Chondrocyte (in vitro differentiated cells): ENCODE measurements around the gene SSU72. TPM values are rescaled to one million over a fixed set of nuclear protein-coding genes. Genes with fewer than 3 reads are reported as not detected.
A peak's percentile ranks its signal among the peaks of the same experiment; 100 is the strongest.

ENCODE experiments used
- DNase-seq: peaks from one replicate; pipeline ENCODE4 v3.0.0; 2021; ENCODE audit warnings: mixed read lengths, low spot score
- H3K27ac Mint-ChIP-seq: one replicate; pipeline ENCODE4 v1.8.0; 2021; ENCODE audit warnings: mild to moderate bottlenecking, moderate library complexity, mixed read lengths; ENCODE audit not compliant: unreplicated experiment
- H3K27me3 Mint-ChIP-seq: 2 replicates; pipeline ENCODE4 v1.8.0; 2021; ENCODE audit warnings: low read depth, mixed read lengths
- H3K36me3 Mint-ChIP-seq: 2 replicates; pipeline ENCODE4 v1.8.0; 2021; ENCODE audit warnings: low read depth, mixed read lengths
- H3K4me1 Mint-ChIP-seq: 2 replicates; pipeline ENCODE4 v1.8.0; 2021; ENCODE audit warnings: low read depth, mild to moderate bottlenecking, mixed read lengths
- H3K4me3 Mint-ChIP-seq: one replicate; pipeline ENCODE4 v1.8.0; 2021; ENCODE audit warnings: mild to moderate bottlenecking, moderate library complexity, mixed read lengths; ENCODE audit not compliant: unreplicated experiment
- H3K9me3 Mint-ChIP-seq: 2 replicates; pipeline ENCODE4 v1.8.0; 2021; ENCODE audit warnings: low read depth, mixed read lengths
- total RNA-seq: library from RNA; stranded (reverse); gene quantifications from 3 replicates; pipeline ENCODE4 v1.2.1, GENCODE V29; 2021
- TF ChIP-seq, protein P1 (sequence below): fragments of 200-600 bp; sonication (generic); IDR thresholded peaks from 2 replicates; pipeline ENCODE4 v1.5.0; 2021; ENCODE audit warnings: antibody characterized with exemption, mild to moderate bottlenecking, moderate library complexity

The SSU72 gene
- total RNA-seq, 1 donor from 2014 or later = 99.7 TPM

- peaks cover 26% of the 10 kb centered on the region for H3K4me1 Mint-ChIP-seq
- DNase-seq = no peak
- peaks cover 2% of the 10 kb centered on the region for H3K36me3 Mint-ChIP-seq
- peak overlapping the region; percentile 57 for H3K27ac Mint-ChIP-seq
- TF ChIP-seq, protein P1, sequence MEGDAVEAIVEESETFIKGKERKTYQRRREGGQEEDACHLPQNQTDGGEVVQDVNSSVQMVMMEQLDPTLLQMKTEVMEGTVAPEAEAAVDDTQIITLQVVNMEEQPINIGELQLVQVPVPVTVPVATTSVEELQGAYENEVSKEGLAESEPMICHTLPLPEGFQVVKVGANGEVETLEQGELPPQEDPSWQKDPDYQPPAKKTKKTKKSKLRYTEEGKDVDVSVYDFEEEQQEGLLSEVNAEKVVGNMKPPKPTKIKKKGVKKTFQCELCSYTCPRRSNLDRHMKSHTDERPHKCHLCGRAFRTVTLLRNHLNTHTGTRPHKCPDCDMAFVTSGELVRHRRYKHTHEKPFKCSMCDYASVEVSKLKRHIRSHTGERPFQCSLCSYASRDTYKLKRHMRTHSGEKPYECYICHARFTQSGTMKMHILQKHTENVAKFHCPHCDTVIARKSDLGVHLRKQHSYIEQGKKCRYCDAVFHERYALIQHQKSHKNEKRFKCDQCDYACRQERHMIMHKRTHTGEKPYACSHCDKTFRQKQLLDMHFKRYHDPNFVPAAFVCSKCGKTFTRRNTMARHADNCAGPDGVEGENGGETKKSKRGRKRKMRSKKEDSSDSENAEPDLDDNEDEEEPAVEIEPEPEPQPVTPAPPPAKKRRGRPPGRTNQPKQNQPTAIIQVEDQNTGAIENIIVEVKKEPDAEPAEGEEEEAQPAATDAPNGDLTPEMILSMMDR = no peak
- H3K27me3 Mint-ChIP-seq = no peaks in the 10 kb centered on the region
- no peak overlapping the region for H3K4me3 Mint-ChIP-seq
- H3K9me3 Mint-ChIP-seq = no peaks in the 10 kb centered on the region
Measured at GRCh38 chr1:1554550-1554925, 20.1 kb downstream of the SSU72 start.

GRCh38 chr1:1553821-1554494 lies 20.7 kb downstream of the SSU72 start:
- H3K4me1 Mint-ChIP-seq = peaks cover 26% of the 10 kb centered on the region
- H3K4me3 Mint-ChIP-seq = no peak overlapping the region
- H3K27me3 Mint-ChIP-seq = no peaks in the 10 kb centered on the region
- H3K36me3 Mint-ChIP-seq = peaks cover 2% of the 10 kb centered on the region
- H3K9me3 Mint-ChIP-seq = no peaks in the 10 kb centered on the region
- no peak overlapping the region for H3K27ac Mint-ChIP-seq
- no peak for DNase-seq
- TF ChIP-seq, protein P1 = no peak

GRCh38 chr1:1552263-1552639 lies 22.4 kb downstream of the SSU72 start:
- Mint-ChIP-seq H3K4me3 (no peak overlapping the region), H3K27me3 (no peaks in the 10 kb centered on the region), H3K36me3 (peaks cover 2% of the 10 kb centered on the region), H3K9me3 (no peaks in the 10 kb centered on the region), H3K27ac (no peak overlapping the region), H3K4me1 (peaks cover 26% of the 10 kb centered on the region)
- TF ChIP-seq, protein P1 = no peak
- no peak for DNase-seq

DNA sequence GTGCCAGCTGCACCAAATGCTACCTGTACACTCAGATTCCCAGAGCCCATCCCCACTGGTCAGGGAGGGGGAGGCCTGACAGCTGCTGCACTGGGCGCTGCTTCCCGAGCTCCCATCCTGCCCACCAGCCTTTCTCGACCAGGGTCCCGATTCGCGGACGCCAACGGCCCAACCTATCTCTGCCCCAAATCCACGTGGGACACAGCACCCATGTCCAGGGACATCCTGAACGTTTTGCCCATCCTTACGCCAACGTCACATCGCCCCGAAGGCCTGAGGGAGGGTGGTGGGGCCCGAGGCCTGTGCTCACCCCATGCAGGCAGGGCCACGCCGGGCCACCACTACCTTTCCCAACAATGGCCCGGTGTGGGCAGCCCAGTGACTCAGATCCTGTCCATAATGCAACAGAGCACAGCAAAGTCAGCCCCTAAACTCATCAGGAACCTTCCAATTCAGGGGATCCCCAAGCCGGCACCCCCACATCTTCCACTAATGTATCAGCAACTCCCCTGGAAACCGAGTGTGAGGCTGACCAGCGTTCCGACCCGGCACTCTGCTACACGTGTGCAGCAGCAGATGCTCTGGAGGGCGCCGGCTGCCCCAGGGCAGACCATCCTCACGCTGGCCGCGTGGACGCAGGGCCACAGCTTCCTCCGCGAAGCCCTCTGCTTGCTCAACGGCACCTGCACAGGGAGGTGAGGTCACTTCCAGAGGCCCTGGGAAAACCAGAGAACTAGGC lies 23.0 kb downstream of the SSU72 start:
- TF ChIP-seq, protein P1 = no peak
- Mint-ChIP-seq H3K4me1 (peaks cover 26% of the 10 kb centered on the region), H3K9me3 (no peaks in the 10 kb centered on the region), H3K27me3 (no peaks in the 10 kb centered on the region), H3K4me3 (no peak overlapping the region), H3K27ac (peak overlapping the region; percentile 17), H3K36me3 (peaks cover 2% of the 10 kb centered on the region)
- no peak for DNase-seq

DNA sequence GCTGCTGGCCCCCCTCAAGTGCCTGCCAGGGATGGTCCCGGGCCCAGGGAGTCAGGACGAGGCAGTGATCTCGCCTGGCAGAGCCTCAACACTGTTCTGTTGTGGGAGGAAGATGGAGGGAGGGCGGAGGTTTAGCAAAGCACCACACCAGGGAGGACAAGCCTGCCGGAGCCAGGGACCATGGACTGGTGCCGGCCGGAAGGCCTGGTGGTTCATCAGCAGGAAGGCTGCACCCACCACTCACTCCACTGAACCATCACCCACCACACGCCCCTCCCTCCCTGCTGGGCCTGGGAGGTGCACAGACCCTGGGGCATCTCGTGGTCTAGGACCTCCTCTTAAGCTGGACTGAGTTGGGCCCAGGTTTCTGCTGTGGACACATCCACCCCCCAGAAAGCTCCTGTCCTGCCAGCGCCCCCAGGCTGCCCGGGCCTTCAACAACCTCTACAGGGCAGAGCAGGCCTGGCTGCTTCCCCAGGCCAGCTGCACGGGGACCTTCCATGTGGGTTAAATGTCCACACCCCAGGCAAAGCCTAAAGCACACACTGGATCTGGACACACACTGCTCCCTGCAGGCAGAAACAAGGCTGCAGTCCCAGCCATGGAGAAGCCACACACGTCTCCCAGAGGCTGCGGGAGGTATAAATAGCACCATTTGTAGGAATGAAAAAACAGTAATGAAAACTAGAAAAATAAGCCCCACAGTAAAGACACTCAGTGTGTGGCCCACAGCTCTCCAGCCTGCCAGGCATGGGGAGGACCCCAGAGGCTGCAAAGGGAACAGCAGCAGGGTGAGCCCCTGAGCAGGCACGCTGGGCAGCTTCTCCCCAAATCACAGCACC lies 23.9 kb downstream of the SSU72 start:
- peak overlapping the region; percentile 76 for H3K27ac Mint-ChIP-seq
- H3K4me3 Mint-ChIP-seq = no peak overlapping the region
- DNase-seq = no peak

More for the DNA sequence above, 23.9 kb downstream of the SSU72 start:
- H3K27me3 Mint-ChIP-seq = no peaks in the 10 kb centered on the region
- TF ChIP-seq, protein P1 = peak; percentile 80
- H3K36me3 Mint-ChIP-seq = peaks cover 2% of the 10 kb centered on the region
- no peaks in the 10 kb centered on the region for H3K9me3 Mint-ChIP-seq
- H3K4me1 Mint-ChIP-seq = peaks cover 26% of the 10 kb centered on the region
